SJSA1 (cell line): Measurements from ENCODE around the gene IRAK1BP1. TPM values are rescaled to one million over a fixed set of nuclear protein-coding genes. Genes with fewer than 3 reads are reported as not detected.
"Not testable (repeated sequence)": the region's sequence is repeated elsewhere in the genome, so short reads cannot be mapped to it uniquely, and the experiment has no call there.

ENCODE experiments used
- DNase-seq, 2 experiments: peaks; one replicate each; pipeline ENCODE4 v3.0.0-alpha.2; 2015 to 2020; ENCODE audit warnings: low spot score in 2 of 2, low read depth in 1 of 2
- H3K27ac ChIP-seq: fragments of 250-450 bp; sonication (Bioruptor Pico); 2 replicates; pipeline ENCODE4 v1.5.1; 2020; ENCODE audit warnings: mild to moderate bottlenecking, moderate library complexity
- H3K27me3 ChIP-seq: fragments of 250-450 bp; sonication (Bioruptor Pico); replicated peaks from 2 replicates; pipeline ENCODE4 v1.5.1; 2020; ENCODE audit warnings: mild to moderate bottlenecking, moderate library complexity
- H3K36me3 ChIP-seq: fragments of 250-450 bp; sonication (Bioruptor Pico); 2 replicates; pipeline ENCODE4 v1.5.1; 2020; ENCODE audit warnings: mild to moderate bottlenecking
- H3K4me1 ChIP-seq: fragments of 250-450 bp; sonication (Bioruptor Pico); replicated peaks from 2 replicates; pipeline ENCODE4 v1.6.1; 2021; ENCODE audit warnings: mild to moderate bottlenecking
- H3K4me3 ChIP-seq: fragments of 250-450 bp; sonication (Bioruptor Pico); 2 replicates; pipeline ENCODE4 v1.5.1; 2020; ENCODE audit warnings: mild to moderate bottlenecking
- H3K9me3 ChIP-seq: fragments of 250-450 bp; sonication (Bioruptor Pico); replicated peaks from 2 replicates; pipeline ENCODE4 v1.5.1; 2020; ENCODE audit warnings: mild to moderate bottlenecking
- total RNA-seq: library from RNA; depleted of rRNA; stranded (reverse); fragments of >200 nt; shearing (Covaris generic); gene quantifications from 2 replicates; pipeline ENCODE4 v1.2.3, GENCODE V29; 2014

The IRAK1BP1 gene
- total RNA-seq, 1 experiment from 2014 or later = 0.24 TPM

- Histone ChIP-seq H3K27ac (no peak overlapping the region), H3K4me1 (no peaks in the 10 kb centered on the region), H3K9me3 (no peaks in the 10 kb centered on the region), H3K4me3 (no peak overlapping the region), H3K36me3 (no peaks in the 10 kb centered on the region), H3K27me3 (no peaks in the 10 kb centered on the region)
- DNase-seq = no peak
Measured at GRCh38 chr6:78854546-78854945, 12.8 kb upstream of the IRAK1BP1 start.

GRCh38 chr6:78858339-78858938 is 8.9 kb upstream of the IRAK1BP1 start:
- not testable (repeated sequence) for H3K27me3 ChIP-seq, H3K36me3 ChIP-seq, H3K9me3 ChIP-seq, H3K27ac ChIP-seq, H3K4me3 ChIP-seq, DNase-seq, H3K4me1 ChIP-seq

- Histone ChIP-seq H3K4me1 (no peaks in the 10 kb centered on the region), H3K27me3 (no peaks in the 10 kb centered on the region)
- no peak for DNase-seq
Measured at GRCh38 chr6:78861509-78861908, 5.8 kb upstream of the IRAK1BP1 start.

GRCh38 chr6:78863576-78863975 is 3.8 kb upstream of the IRAK1BP1 start:
- Histone ChIP-seq H3K4me1 (peaks cover 6% of the 10 kb centered on the region; the same call in 1 of the 2 replicates), H3K27ac (no peak overlapping the region), H3K4me3 (no peak overlapping the region), H3K36me3 (no peaks in the 10 kb centered on the region), H3K27me3 (0 out of 2 replicates have a peak, but pooled peaks cover 7% of the 10 kb centered on the region), H3K9me3 (no peaks in the 10 kb centered on the region; the same call in 1 of the 2 replicates)
- DNase-seq = no peak

More at GRCh38 chr6:78861509-78861908, 5.8 kb upstream of the IRAK1BP1 start:
- Histone ChIP-seq H3K4me3 (no peak overlapping the region), H3K27ac (no peak overlapping the region), H3K36me3 (no peaks in the 10 kb centered on the region), H3K9me3 (no peaks in the 10 kb centered on the region)

GRCh38 chr6:78864957-78865356 is 2.4 kb upstream of the IRAK1BP1 start:
- Histone ChIP-seq H3K4me1 (peaks cover 6% of the 10 kb centered on the region; the same call in 1 of the 2 replicates), H3K4me3 (no peak overlapping the region), H3K27ac (no peak overlapping the region), H3K36me3 (no peaks in the 10 kb centered on the region), H3K27me3 (0 out of 2 replicates have a peak, but pooled peaks cover 7% of the 10 kb centered on the region), H3K9me3 (no peaks in the 10 kb centered on the region; the same call in 1 of the 2 replicates)
- no peak for DNase-seq

- H3K4me3 ChIP-seq = peak overlapping the region; percentile 48
- H3K36me3 ChIP-seq = no peaks in the 10 kb centered on the region
- no peak overlapping the region for H3K27ac ChIP-seq
- H3K4me1 ChIP-seq = peaks cover 6% of the 10 kb centered on the region; the same call in 1 of the 2 replicates
- H3K27me3 ChIP-seq = 0 out of 2 replicates have a peak, but pooled peaks cover 7% of the 10 kb centered on the region
- H3K9me3 ChIP-seq = no peaks in the 10 kb centered on the region; the same call in 1 of the 2 replicates
- DNase-seq = no peak
Measured at GRCh38 chr6:78867020-78867369, 356 bp upstream of the IRAK1BP1 start.

GRCh38 chr6:78868116-78868515 is 765 bp downstream of the IRAK1BP1 start:
- Histone ChIP-seq H3K4me1 (peaks cover 6% of the 10 kb centered on the region; the same call in 1 of the 2 replicates), H3K27me3 (0 out of 2 replicates have a peak, but pooled peaks cover 7% of the 10 kb centered on the region), H3K27ac (no peak overlapping the region), H3K36me3 (no peaks in the 10 kb centered on the region), H3K9me3 (no peaks in the 10 kb centered on the region; the same call in 1 of the 2 replicates), H3K4me3 (peak overlapping the region; percentile 48)
- DNase-seq = no peak

GRCh38 chr6:78875505-78875904 is 8.2 kb downstream of the IRAK1BP1 start:
- Histone ChIP-seq H3K27me3 (no peaks in the 10 kb centered on the region), H3K36me3 (no peaks in the 10 kb centered on the region), H3K4me1 (no peaks in the 10 kb centered on the region), H3K27ac (no peak overlapping the region), H3K9me3 (no peaks in the 10 kb centered on the region), H3K4me3 (no peak overlapping the region)
- no peak for DNase-seq

- no peaks in the 10 kb centered on the region for H3K4me1 ChIP-seq
- no peaks in the 10 kb centered on the region for H3K9me3 ChIP-seq
- DNase-seq = no peak
- H3K27ac ChIP-seq = no peak overlapping the region
- no peaks in the 10 kb centered on the region for H3K36me3 ChIP-seq
- H3K27me3 ChIP-seq = no peaks in the 10 kb centered on the region
- H3K4me3 ChIP-seq = no peak overlapping the region
Measured at GRCh38 chr6:78883651-78884050, 16.3 kb downstream of the IRAK1BP1 start.

- H3K27me3 ChIP-seq, H3K36me3 ChIP-seq, H3K9me3 ChIP-seq, H3K4me3 ChIP-seq, H3K4me1 ChIP-seq, H3K27ac ChIP-seq, DNase-seq: not testable (repeated sequence)
Measured at GRCh38 chr6:78889901-78890300, 22.6 kb downstream of the IRAK1BP1 start.

GRCh38 chr6:78896227-78896626 is 28.9 kb downstream of the IRAK1BP1 start:
- no peak for DNase-seq
- Histone ChIP-seq H3K27me3 (no peaks in the 10 kb centered on the region), H3K4me3 (no peak overlapping the region), H3K4me1 (no peaks in the 10 kb centered on the region), H3K27ac (no peak overlapping the region), H3K9me3 (no peaks in the 10 kb centered on the region), H3K36me3 (no peaks in the 10 kb centered on the region)

GRCh38 chr6:78908621-78909020 is 41.3 kb downstream of the IRAK1BP1 start:
- Histone ChIP-seq H3K27me3 (no peaks in the 10 kb centered on the region), H3K4me3 (no peak overlapping the region), H3K9me3 (no peaks in the 10 kb centered on the region), H3K27ac (no peak overlapping the region), H3K4me1 (no peaks in the 10 kb centered on the region), H3K36me3 (no peaks in the 10 kb centered on the region)
- no peak for DNase-seq

GRCh38 chr6:78909391-78909790 is 42.0 kb downstream of the IRAK1BP1 start:
- Histone ChIP-seq H3K4me1 (no peaks in the 10 kb centered on the region), H3K4me3 (no peak overlapping the region), H3K36me3 (no peaks in the 10 kb centered on the region), H3K27me3 (no peaks in the 10 kb centered on the region), H3K27ac (no peak overlapping the region), H3K9me3 (no peaks in the 10 kb centered on the region)
- DNase-seq = no peak

GRCh38 chr6:78910010-78910409 is 42.7 kb downstream of the IRAK1BP1 start:
- H3K27me3 ChIP-seq = no peaks in the 10 kb centered on the region
- H3K4me1 ChIP-seq = no peaks in the 10 kb centered on the region
- no peaks in the 10 kb centered on the region for H3K36me3 ChIP-seq
- no peak for DNase-seq
- no peak overlapping the region for H3K4me3 ChIP-seq
- no peak overlapping the region for H3K27ac ChIP-seq
- no peaks in the 10 kb centered on the region for H3K9me3 ChIP-seq
